HepG2 (cell line): ENCODE measurements around the gene SPINK8. TPM values are rescaled to one million over a fixed set of nuclear protein-coding genes. Genes with fewer than 3 reads are reported as not detected.

ENCODE experiments used
- ATAC-seq: fragments of 200-7000 bp; cut with Tn5 transposase; 3 replicates; pipeline ENCODE4 v1.9.1; 2020; ENCODE audit warnings: mild to moderate bottlenecking, moderate library complexity
- BruUV-seq: library from RNA; stranded (reverse); fragments of 400-500 nt; replicated peaks from 2 replicates; lab custom pipeline; 2021; lab: Mats Ljungman, UMichigan
- CTCF ChIA-PET: fragments of 300-600 bp; formaldehyde crosslinking; extraction: SDS; loops from one replicate; lab custom pipeline; 2021; ENCODE audit warnings: low total read pairs, inconsistent platforms, low intra/inter-chr PET ratio; lab: Yijun Ruan, JAX
- POLR2A ChIA-PET: fragments of 350-600 bp; sonication (Branson Sonifier 250); formaldehyde crosslinking; loops from one replicate; lab custom pipeline; 2020; ENCODE audit warnings: antibody characterized with exemption, inconsistent platforms; lab: Yijun Ruan, JAX
- DNase-seq: peaks from one replicate; pipeline ENCODE4 v3.0.0-alpha.2; 2015; ENCODE audit warnings: low spot score
- FAIRE-seq: peaks from 3 replicates; lab custom pipeline; 2011; peaks lifted over from hg19 to GRCh38; lab: Jason Lieb, UNC
- H2AFZ ChIP-seq: one replicate; pipeline ENCODE4 v1.6.1; 2011; ENCODE audit warnings: low read length, inconsistent platforms
- H3K27ac ChIP-seq: fragments of 300-600 bp; 3 replicates; pipeline ENCODE4 v1.8.0; 2011; ENCODE audit warnings: mixed run types, mild to moderate bottlenecking, mixed read lengths, low read length, inconsistent platforms; ENCODE audit not compliant: insufficient read depth; ENCODE audit errors: extremely low read length
- H3K27me3 ChIP-seq, 2 experiments: fragments of 200-600 bp in 1 of 2; 2 replicates in 1 of 2; 3 replicates in 1 of 2; pipeline versions ENCODE4 v1.6.0 to v1.8.0; 2011; ENCODE audit warnings: low read length in 2 of 2, mild to moderate bottlenecking in 2 of 2, moderate library complexity in 2 of 2, inconsistent platforms in 1 of 2; ENCODE audit not compliant: insufficient read depth in 2 of 2, control insufficient read depth in 1 of 2
- H3K36me3 ChIP-seq, 2 experiments: fragments of 200-600 bp in 1 of 2; replicated peaks in 1 of 2; 2 replicates in 1 of 2; 3 replicates in 1 of 2; pipeline versions ENCODE4 v1.5.1 to v1.8.0; 2011; ENCODE audit warnings: low read length in 2 of 2, inconsistent platforms in 1 of 2; ENCODE audit not compliant: insufficient read depth in 2 of 2, control insufficient read depth in 1 of 2
- H3K4me1 ChIP-seq: 2 replicates; pipeline ENCODE4 v1.5.1; 2012; ENCODE audit warnings: low read length, inconsistent platforms; ENCODE audit not compliant: insufficient read depth
- H3K4me2 ChIP-seq: 2 replicates; pipeline ENCODE4 v1.6.0; 2011; ENCODE audit warnings: low read depth, low read length, inconsistent platforms
- H3K4me3 ChIP-seq, 3 experiments: fragments of 200-600 bp in 1 of 3; sonication (generic), shearing (Covaris generic) in 1 of 3; replicated peaks in 1 of 3; 2 replicates each; pipeline ENCODE4 v1.5.1; 2011 to 2016; ENCODE audit warnings: low read length in 3 of 3, inconsistent platforms in 2 of 3, low read depth in 2 of 3, mild to moderate bottlenecking in 2 of 3, control low read depth in 1 of 3, mixed read lengths in 1 of 3; ENCODE audit not compliant: insufficient read depth in 1 of 3
- H3K79me2 ChIP-seq: one replicate; pipeline ENCODE4 v1.6.1; 2011; ENCODE audit warnings: low read length, inconsistent platforms; ENCODE audit not compliant: insufficient read depth
- H3K9ac ChIP-seq: 2 replicates; pipeline ENCODE4 v1.6.0; 2011; ENCODE audit warnings: mild to moderate bottlenecking, low read depth, low read length, inconsistent platforms; ENCODE audit not compliant: insufficient read depth
- H3K9me3 ChIP-seq: 2 replicates; pipeline ENCODE4 v1.5.1; 2012; ENCODE audit warnings: mild to moderate bottlenecking, low read length
- H4K20me1 ChIP-seq: 2 replicates; pipeline ENCODE4 v1.6.0; 2011; ENCODE audit warnings: inconsistent platforms, mild to moderate bottlenecking, low read length, moderate library complexity; ENCODE audit not compliant: insufficient read depth
- HNF4A ChIP-seq: sonication (generic); formaldehyde crosslinking; IDR thresholded peaks from 2 replicates; pipeline ENCODE4 v1.4.0; 2020; ENCODE audit warnings: missing genetic modification reagents
- HNF4G ChIP-seq, 2 experiments: sonication (generic) in 1 of 2; formaldehyde crosslinking in 1 of 2; IDR thresholded peaks; 2 replicates each; pipeline versions ENCODE4 v1.4.0 to v1.6.1; 2011 to 2020; ENCODE audit warnings: borderline replicate concordance in 2 of 2, low read depth in 2 of 2, mild to moderate bottlenecking in 2 of 2, low read length in 1 of 2, missing genetic modification reagents in 1 of 2, moderate library complexity in 1 of 2
- NCOR1 ChIP-seq: fragments of 200-600 bp; sonication (generic); IDR thresholded peaks from 2 replicates; pipeline ENCODE4 v1.7.0; 2017; ENCODE audit warnings: antibody characterized with exemption, low read length, borderline replicate concordance
- NFIC ChIP-seq: IDR thresholded peaks from 2 replicates; pipeline ENCODE4 v1.6.1; 2012; ENCODE audit warnings: mild to moderate bottlenecking, low read length, inconsistent platforms
- WGBS: methylation state at CpG from one replicate; pipeline ENCODE4 v1.1.6; 2017; ENCODE audit warnings: low lambda C conversion rate; 5-methylcytosine and 5-hydroxymethylcytosine counted together
- in situ Hi-C: cut with HindIII; loops from 2 replicates; pipeline ENCODE4 v1.10.0; 2017; ENCODE audit warnings: low pct_unique_long_range_greater_than_20kb; ENCODE audit not compliant: extremely low pct_ligation_motif_present
- intact Hi-C: fragments of 100-400 bp; cut with micrococcal nuclease; formaldehyde crosslinking; loops from one replicate; pipeline ENCODE4 v1.10.0; 2022; ENCODE audit not compliant: unreplicated experiment
- polyA plus RNA-seq, 8 experiments: library from polyadenylated mRNA; depleted of rRNA in 3 of 8; stranded (reverse) in 7 of 8; unstranded in 1 of 8; fragments of >200 nt; fragmentation: Illumina TruSeq in 4 of 8; extraction: Trizol in 4 of 8; gene quantifications; 2 replicates each; pipeline versions ENCODE4 v1.2.1 to v1.2.3, GENCODE V29; 2011 to 2016; ENCODE audit warnings: low read depth in 4 of 8, missing spikeins in 1 of 8, mixed read lengths in 1 of 8; ENCODE audit not compliant: insufficient read depth in 1 of 8
- total RNA-seq, 5 experiments: library from RNA; depleted of rRNA; stranded (reverse); fragments of >200 nt; fragmentation: Illumina TruSeq; extraction: Trizol; gene quantifications; 2 replicates each; pipeline ENCODE4 v1.2.3, GENCODE V29; 2016; ENCODE audit warnings: low read depth in 1 of 5
- TF ChIP-seq, protein P1 (sequence below): sonication (generic); formaldehyde crosslinking; IDR thresholded peaks from 2 replicates; pipeline ENCODE4 v1.4.0; 2020; ENCODE audit warnings: missing genetic modification reagents
- TF ChIP-seq, protein P2 (sequence below): sonication (generic); formaldehyde crosslinking; IDR thresholded peaks from 2 replicates; pipeline ENCODE4 v1.5.1; 2020; ENCODE audit warnings: missing genetic modification reagents, mild to moderate bottlenecking, borderline replicate concordance
- TF ChIP-seq, protein P3 (sequence below): sonication (generic); formaldehyde crosslinking; IDR thresholded peaks from 2 replicates; pipeline ENCODE4 v1.8.0; 2022; ENCODE audit warnings: mild to moderate bottlenecking, missing genetic modification reagents; ENCODE audit not compliant: insufficient replicate concordance

SPINK8 gene
- total and polyA plus RNA-seq, 2 of the 13 experiments (the other 11 are each of a cell fraction or from before 2014, with no cell fraction given): not detected

DNA sequence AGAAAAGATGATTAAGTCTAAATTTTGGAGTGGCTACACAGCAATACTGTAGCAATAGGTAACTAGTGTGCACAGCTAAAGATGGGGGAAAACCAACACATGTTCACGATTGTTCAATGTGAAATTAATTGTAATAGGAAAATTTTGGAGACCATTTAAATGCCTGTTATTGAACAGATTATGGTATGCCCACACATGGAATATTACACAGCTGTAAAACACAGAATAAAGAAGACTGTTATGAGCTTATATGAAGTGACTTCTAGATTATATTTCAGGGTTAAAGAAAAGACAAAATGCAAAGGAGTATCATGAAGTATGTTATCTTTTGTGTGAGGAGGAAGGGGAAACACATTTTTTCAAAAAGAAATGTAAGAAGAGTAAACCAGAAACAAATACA is 43.8 kb downstream of the SPINK8 start (continued):
- TF ChIP-seq, protein P1, sequence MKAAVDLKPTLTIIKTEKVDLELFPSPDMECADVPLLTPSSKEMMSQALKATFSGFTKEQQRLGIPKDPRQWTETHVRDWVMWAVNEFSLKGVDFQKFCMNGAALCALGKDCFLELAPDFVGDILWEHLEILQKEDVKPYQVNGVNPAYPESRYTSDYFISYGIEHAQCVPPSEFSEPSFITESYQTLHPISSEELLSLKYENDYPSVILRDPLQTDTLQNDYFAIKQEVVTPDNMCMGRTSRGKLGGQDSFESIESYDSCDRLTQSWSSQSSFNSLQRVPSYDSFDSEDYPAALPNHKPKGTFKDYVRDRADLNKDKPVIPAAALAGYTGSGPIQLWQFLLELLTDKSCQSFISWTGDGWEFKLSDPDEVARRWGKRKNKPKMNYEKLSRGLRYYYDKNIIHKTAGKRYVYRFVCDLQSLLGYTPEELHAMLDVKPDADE: no peak
- no peak for TF ChIP-seq NFIC

DNA sequence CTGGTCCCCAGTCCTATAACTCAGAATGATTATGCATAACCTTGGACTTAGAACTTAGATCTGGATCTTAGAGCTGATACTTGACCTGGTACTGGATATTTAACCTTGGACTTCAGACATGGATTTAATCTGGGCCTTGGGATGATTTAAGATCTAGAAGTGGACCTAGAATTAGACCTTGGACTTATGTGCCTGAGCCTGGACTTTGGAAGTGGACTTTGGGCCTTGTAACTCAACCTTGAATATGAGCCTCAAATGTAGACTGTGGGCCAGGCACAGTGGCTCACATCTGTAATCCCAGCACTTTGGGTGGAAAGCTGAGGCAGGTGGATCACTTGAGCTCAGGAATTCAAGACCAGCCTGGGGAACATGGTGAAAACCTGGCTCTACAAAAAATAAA is 46.4 kb downstream of the SPINK8 start:
- CTCF ChIA-PET: no interaction called here
- H3K36me3 ChIP-seq: 0 out of 5 replicates have a peak, but pooled peaks cover 0 to under 1% of the 10 kb centered on the region in 2 experiments
- H3K27me3 ChIP-seq: no peaks in the 10 kb centered on the region
- intact Hi-C loops: no loop called here
- no peaks in the 10 kb centered on the region for H3K4me1 ChIP-seq
- TF ChIP-seq NCOR1: peak; percentile 42; the same call in 1 of the 2 replicates
- TF ChIP-seq HNF4A (CRISPR knock-in tag): peak; percentile 52
- TF ChIP-seq, protein P2, sequence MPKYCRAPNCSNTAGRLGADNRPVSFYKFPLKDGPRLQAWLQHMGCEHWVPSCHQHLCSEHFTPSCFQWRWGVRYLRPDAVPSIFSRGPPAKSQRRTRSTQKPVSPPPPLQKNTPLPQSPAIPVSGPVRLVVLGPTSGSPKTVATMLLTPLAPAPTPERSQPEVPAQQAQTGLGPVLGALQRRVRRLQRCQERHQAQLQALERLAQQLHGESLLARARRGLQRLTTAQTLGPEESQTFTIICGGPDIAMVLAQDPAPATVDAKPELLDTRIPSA (CRISPR knock-in tag): no peak
- DNase-seq (no peak), ATAC-seq (no peak), FAIRE-seq (no peak)
- in situ Hi-C loops: no loop called here
- H2AFZ ChIP-seq: no peak overlapping the region
- H3K4me2 ChIP-seq: no peak overlapping the region
- no peaks in the 10 kb centered on the region for H3K79me2 ChIP-seq
- POLR2A ChIA-PET: no interaction called here
- BruUV-seq: no TSS peak
- no peak overlapping the region for H3K4me3 ChIP-seq
- no peak overlapping the region for H3K27ac ChIP-seq
- H4K20me1 ChIP-seq: no peaks in the 10 kb centered on the region
- H3K9ac ChIP-seq: no peak overlapping the region
- no peaks in the 10 kb centered on the region for H3K9me3 ChIP-seq

DNA sequence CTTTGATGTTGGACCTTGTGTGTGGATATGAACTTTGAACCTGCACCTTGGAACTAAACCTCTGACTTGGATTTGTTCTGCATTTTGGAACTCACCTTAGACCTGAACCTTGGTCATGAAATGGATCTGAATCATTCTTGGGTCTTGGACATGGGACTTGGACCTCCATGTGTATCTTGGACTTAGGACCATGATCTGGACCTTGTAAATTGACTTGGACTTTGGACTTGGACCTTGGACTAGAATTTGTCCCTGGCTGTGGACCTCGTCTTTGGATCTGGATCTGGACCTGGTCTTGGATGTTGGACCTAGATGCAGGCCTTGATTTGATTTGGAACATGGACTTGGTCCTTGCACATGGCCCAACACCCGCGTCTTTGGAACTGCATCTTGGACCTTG is 47.2 kb downstream of the SPINK8 start:
- Histone ChIP-seq H3K9ac (no peak overlapping the region), H3K27ac (no peak overlapping the region), H2AFZ (no peak overlapping the region), H3K27me3 (no peaks in the 10 kb centered on the region), H3K4me3 (no peak overlapping the region), H3K9me3 (no peaks in the 10 kb centered on the region), H4K20me1 (no peaks in the 10 kb centered on the region), H3K4me2 (no peak overlapping the region), H3K79me2 (no peaks in the 10 kb centered on the region), H3K36me3 (no peaks in the 10 kb centered on the region), H3K4me1 (no peaks in the 10 kb centered on the region)
- FAIRE-seq: no peak
- TF ChIP-seq, protein P3, sequence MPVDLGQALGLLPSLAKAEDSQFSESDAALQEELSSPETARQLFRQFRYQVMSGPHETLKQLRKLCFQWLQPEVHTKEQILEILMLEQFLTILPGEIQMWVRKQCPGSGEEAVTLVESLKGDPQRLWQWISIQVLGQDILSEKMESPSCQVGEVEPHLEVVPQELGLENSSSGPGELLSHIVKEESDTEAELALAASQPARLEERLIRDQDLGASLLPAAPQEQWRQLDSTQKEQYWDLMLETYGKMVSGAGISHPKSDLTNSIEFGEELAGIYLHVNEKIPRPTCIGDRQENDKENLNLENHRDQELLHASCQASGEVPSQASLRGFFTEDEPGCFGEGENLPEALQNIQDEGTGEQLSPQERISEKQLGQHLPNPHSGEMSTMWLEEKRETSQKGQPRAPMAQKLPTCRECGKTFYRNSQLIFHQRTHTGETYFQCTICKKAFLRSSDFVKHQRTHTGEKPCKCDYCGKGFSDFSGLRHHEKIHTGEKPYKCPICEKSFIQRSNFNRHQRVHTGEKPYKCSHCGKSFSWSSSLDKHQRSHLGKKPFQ: no peak
- peak; percentile 91 for TF ChIP-seq NCOR1
- TF ChIP-seq HNF4A (CRISPR knock-in tag): peak; percentile 55
- 0 out of 2 replicates have a peak, but pooled peaks have one; percentile 38 for TF ChIP-seq HNF4G (IDR thresholded peaks at IDR 0.05; ENCODE audit: borderline replicate concordance, low read depth, low read length)
- TF ChIP-seq HNF4G (CRISPR knock-in tag; IDR thresholded peaks at IDR 0.05; ENCODE audit: borderline replicate concordance, low read depth): no peak
- in situ Hi-C loops (no loop called here), intact Hi-C loops (no loop called here)
- no TSS peak for BruUV-seq
- WGBS: 100% methylated on average over 3 of the region's 3 CpGs
- DNase-seq: no peak
- POLR2A ChIA-PET: no interaction called here
- no peak for ATAC-seq
- CTCF ChIA-PET: no interaction called here
